ENCODE measurements around the gene CD248. TPM values are rescaled to one million over a fixed set of nuclear protein-coding genes. Genes with fewer than 3 reads are reported as not detected.
A peak's percentile ranks its signal among the peaks of the same experiment; 100 is the strongest.

The CD248 gene
- total RNA-seq, 2 donors from 2014 or later: 0.33 to 0.40 TPM

DNA sequence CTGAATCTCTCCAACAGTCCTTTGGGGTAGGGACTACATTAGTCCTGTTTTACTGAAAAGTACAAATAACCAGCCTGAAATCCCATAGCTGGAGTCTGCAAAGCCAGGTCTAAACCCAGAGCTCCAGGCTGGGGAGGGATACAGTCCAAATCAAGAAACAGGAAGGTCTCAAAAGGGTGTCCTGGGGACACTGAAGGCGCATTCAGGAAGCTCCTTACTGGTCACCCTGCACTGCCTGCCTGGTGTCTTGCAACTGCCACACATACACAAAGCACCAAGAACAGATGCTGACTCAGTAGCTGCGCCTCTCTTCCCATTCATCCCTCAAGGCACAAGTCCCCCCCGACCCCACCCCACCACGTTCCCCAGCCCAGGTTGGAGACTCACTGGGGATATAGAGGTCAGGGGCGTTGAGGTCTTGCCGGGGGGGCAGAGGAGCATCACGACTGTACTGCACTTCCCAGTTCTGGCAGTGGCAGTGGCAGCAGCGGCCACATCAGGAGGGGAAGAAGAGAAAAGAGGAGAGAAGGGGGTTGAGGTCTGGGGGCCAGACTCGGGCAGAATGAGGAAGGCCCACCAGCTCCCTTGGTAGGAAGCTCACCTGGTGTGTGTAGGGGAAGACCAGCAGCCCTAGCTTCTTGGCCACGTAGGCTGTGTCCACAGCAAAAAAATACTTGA, 29.5 kb downstream of the CD248 start:
- peaks cover 6% of the 10 kb centered on the region for H3K36me3 Mint-ChIP-seq (ENCODE audit: low read depth)
- Histone ChIP-seq H3K27ac (ENCODE audit: low read depth, low read length) (no peak overlapping the region), H3K4me1 (ENCODE audit: control insufficient read depth, insufficient read depth, low read length) (peaks cover 3% of the 10 kb centered on the region), H3K27me3 (ENCODE audit: control insufficient read depth, insufficient read depth, low read length, poor library complexity, severe bottlenecking) (peaks cover 26% of the 10 kb centered on the region), H3K9me3 (ENCODE audit: control insufficient read depth, low read length) (no peaks in the 10 kb centered on the region), H3K9ac (ENCODE audit: extremely low read depth, low read length, poor library complexity, severe bottlenecking) (no peak overlapping the region), H3K36me3 (ENCODE audit: control insufficient read depth, insufficient read depth, low read length) (peaks cover 26% of the 10 kb centered on the region), H3K4me3 (ENCODE audit: low read length) (peak overlapping the region; percentile 97)
- H3K4me3 Mint-ChIP-seq: peak overlapping the region; percentile 75
- no peak overlapping the region for H3K27ac Mint-ChIP-seq
- no peak for DNase-seq
- TF ChIP-seq, protein P1, sequence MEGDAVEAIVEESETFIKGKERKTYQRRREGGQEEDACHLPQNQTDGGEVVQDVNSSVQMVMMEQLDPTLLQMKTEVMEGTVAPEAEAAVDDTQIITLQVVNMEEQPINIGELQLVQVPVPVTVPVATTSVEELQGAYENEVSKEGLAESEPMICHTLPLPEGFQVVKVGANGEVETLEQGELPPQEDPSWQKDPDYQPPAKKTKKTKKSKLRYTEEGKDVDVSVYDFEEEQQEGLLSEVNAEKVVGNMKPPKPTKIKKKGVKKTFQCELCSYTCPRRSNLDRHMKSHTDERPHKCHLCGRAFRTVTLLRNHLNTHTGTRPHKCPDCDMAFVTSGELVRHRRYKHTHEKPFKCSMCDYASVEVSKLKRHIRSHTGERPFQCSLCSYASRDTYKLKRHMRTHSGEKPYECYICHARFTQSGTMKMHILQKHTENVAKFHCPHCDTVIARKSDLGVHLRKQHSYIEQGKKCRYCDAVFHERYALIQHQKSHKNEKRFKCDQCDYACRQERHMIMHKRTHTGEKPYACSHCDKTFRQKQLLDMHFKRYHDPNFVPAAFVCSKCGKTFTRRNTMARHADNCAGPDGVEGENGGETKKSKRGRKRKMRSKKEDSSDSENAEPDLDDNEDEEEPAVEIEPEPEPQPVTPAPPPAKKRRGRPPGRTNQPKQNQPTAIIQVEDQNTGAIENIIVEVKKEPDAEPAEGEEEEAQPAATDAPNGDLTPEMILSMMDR (conservative IDR thresholded peaks at IDR 0.05): no peak
- 89 to 100% methylated on average over 4 to 10 of the region's 10 CpGs for WGBS, 2 experiments (ENCODE audit: insufficient coverage in 1 of 2, insufficient read length in 1 of 2)
- H3K4me1 Mint-ChIP-seq: peaks cover 6% of the 10 kb centered on the region
- H3K27me3 Mint-ChIP-seq (ENCODE audit: insufficient read depth): peaks cover 25% of the 10 kb centered on the region
- H3K9me3 Mint-ChIP-seq: no peaks in the 10 kb centered on the region

DNA sequence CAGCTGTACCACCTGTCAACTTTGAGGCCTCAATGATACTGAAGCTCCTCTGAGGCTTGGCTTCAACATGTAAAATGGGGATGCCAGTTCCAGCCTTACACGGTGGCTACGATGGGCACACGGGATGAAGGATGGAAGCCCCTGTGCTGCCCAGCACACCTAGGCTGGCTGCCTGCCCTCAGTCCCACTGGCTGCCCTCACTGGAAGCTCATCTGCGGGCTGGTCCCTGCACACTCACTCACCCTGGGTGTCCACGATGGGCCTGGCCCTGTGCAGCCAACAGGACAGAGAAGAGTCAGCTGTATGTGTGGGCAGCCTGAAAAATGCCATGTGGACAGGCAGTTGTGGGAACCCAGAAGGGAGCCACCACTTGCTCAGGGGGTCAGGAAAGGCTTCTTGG, 30.1 kb downstream of the CD248 start:
- Histone ChIP-seq H3K4me1 (ENCODE audit: control insufficient read depth, insufficient read depth, low read length) (peaks cover 3% of the 10 kb centered on the region), H3K4me3 (ENCODE audit: low read length) (no peak overlapping the region), H3K9ac (ENCODE audit: extremely low read depth, low read length, poor library complexity, severe bottlenecking) (no peak overlapping the region), H3K9me3 (ENCODE audit: control insufficient read depth, low read length) (no peaks in the 10 kb centered on the region), H3K27ac (ENCODE audit: low read depth, low read length) (no peak overlapping the region), H3K36me3 (ENCODE audit: control insufficient read depth, insufficient read depth, low read length) (peaks cover 26% of the 10 kb centered on the region), H3K27me3 (ENCODE audit: control insufficient read depth, insufficient read depth, low read length, poor library complexity, severe bottlenecking) (peaks cover 19% of the 10 kb centered on the region)
- Mint-ChIP-seq H3K27ac (no peak overlapping the region), H3K36me3 (ENCODE audit: low read depth) (peaks cover 6% of the 10 kb centered on the region), H3K27me3 (ENCODE audit: insufficient read depth) (peaks cover 23% of the 10 kb centered on the region), H3K4me1 (peaks cover 6% of the 10 kb centered on the region), H3K9me3 (no peaks in the 10 kb centered on the region), H3K4me3 (no peak overlapping the region)
- WGBS, 2 experiments (ENCODE audit: insufficient coverage in 1 of 2, insufficient read length in 1 of 2): 93 to 100% methylated on average over 3 to 5 of the region's 5 CpGs
- DNase-seq: no peak
- TF ChIP-seq, protein P1 (conservative IDR thresholded peaks at IDR 0.05): no peak

DNA sequence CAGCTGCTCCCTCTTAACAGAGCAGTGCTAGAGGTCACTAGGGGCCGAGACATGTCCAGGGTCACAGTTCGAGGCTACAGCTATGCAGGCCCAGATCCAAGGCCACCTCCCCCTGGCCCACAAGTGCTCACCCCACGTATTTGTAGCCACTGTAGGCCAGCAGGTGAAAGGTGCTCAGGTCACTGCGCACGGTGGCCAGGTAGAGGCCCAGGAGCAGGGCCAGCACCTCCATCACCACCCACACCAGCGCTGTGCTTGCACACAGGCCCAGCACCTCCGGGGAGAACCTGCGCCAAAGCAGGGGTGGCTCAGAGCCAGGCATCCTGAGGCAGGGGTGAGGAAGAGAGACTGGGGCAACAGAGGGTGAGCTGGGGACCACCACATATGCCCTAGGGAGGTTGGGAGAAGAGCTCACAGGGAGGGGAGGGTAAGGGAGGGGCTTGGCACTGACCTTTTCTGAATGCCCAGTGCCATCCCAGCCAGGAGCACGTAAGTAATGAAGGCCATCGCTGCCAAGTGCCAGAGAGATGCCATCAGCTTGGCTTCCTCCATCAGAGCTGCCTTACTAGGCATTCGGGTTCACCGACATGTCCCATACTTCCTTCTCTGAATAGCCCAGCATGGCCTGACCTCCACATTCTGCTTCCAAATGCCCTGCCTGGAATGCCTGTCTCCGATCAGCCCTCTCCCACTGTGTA, 31.4 kb downstream of the CD248 start:
- H3K27me3 Mint-ChIP-seq (ENCODE audit: insufficient read depth): peaks cover 23% of the 10 kb centered on the region
- 92 to 95% methylated on average over 7 to 13 of the region's 13 CpGs for WGBS, 2 experiments (ENCODE audit: insufficient coverage in 1 of 2, insufficient read length in 1 of 2)
- TF ChIP-seq, protein P1 (conservative IDR thresholded peaks at IDR 0.05): no peak
- Histone ChIP-seq H3K4me1 (ENCODE audit: control insufficient read depth, insufficient read depth, low read length) (peaks cover 3% of the 10 kb centered on the region), H3K36me3 (ENCODE audit: control insufficient read depth, insufficient read depth, low read length) (peaks cover 26% of the 10 kb centered on the region), H3K4me3 (ENCODE audit: low read length) (no peak overlapping the region), H3K27ac (ENCODE audit: low read depth, low read length) (no peak overlapping the region), H3K27me3 (ENCODE audit: control insufficient read depth, insufficient read depth, low read length, poor library complexity, severe bottlenecking) (peaks cover 6% of the 10 kb centered on the region), H3K9ac (ENCODE audit: extremely low read depth, low read length, poor library complexity, severe bottlenecking) (no peak overlapping the region), H3K9me3 (ENCODE audit: control insufficient read depth, low read length) (no peaks in the 10 kb centered on the region)
- H3K27ac Mint-ChIP-seq: no peak overlapping the region
- H3K9me3 Mint-ChIP-seq: no peaks in the 10 kb centered on the region
- peaks cover 6% of the 10 kb centered on the region for H3K36me3 Mint-ChIP-seq (ENCODE audit: low read depth)
- peaks cover 6% of the 10 kb centered on the region for H3K4me1 Mint-ChIP-seq
- no peak overlapping the region for H3K4me3 Mint-ChIP-seq
- DNase-seq: peak; percentile 35

Data from endodermal cell (in vitro differentiated cells).